Mononuclear cell (primary cell): Measurements from ENCODE around the gene IKZF1. TPM values are rescaled to one million over a fixed set of nuclear protein-coding genes. Genes with fewer than 3 reads are reported as not detected.

Experiments
- H3K27me3 ChIP-seq: 2 replicates; pipeline ENCODE4 v1.6.0; 2011; ENCODE audit warnings: low read length, control low read depth; ENCODE audit not compliant: insufficient read depth
- H3K4me1 ChIP-seq: 2 replicates; pipeline ENCODE4 v1.5.1; 2011; ENCODE audit warnings: mild to moderate bottlenecking, low read length, control low read depth; ENCODE audit not compliant: insufficient read depth
- H3K4me3 ChIP-seq: 2 replicates; pipeline ENCODE4 v1.5.1; 2011; ENCODE audit warnings: mild to moderate bottlenecking, low read length, moderate library complexity
- H3K9me3 ChIP-seq: 2 replicates; pipeline ENCODE4 v1.5.1; 2011; ENCODE audit warnings: low read depth, mild to moderate bottlenecking, control low read depth, low read length
- total RNA-seq: library from RNA; depleted of rRNA; stranded (reverse); fragments of >200 nt; gene quantifications from one replicate; pipeline ENCODE4 v1.2.3, GENCODE V29; 2012

IKZF1 gene
- total RNA-seq, 1 donor: 231 TPM

GRCh38 chr7:50399635-50400034 lies 95.1 kb downstream of the IKZF1 start:
- no peaks in the 10 kb centered on the region for H3K27me3 ChIP-seq
- H3K9me3 ChIP-seq: no peaks in the 10 kb centered on the region
- no peak overlapping the region for H3K4me3 ChIP-seq
- H3K4me1 ChIP-seq: peaks cover 39% of the 10 kb centered on the region

DNA sequence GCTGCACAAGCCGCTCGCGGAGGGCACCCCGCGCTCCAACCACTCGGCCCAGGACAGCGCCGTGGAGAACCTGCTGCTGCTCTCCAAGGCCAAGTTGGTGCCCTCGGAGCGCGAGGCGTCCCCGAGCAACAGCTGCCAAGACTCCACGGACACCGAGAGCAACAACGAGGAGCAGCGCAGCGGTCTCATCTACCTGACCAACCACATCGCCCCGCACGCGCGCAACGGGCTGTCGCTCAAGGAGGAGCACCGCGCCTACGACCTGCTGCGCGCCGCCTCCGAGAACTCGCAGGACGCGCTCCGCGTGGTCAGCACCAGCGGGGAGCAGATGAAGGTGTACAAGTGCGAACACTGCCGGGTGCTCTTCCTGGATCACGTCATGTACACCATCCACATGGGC lies 95.6 kb downstream of the IKZF1 start:
- Histone ChIP-seq H3K4me3 (no peak overlapping the region), H3K4me1 (peaks cover 43% of the 10 kb centered on the region), H3K9me3 (no peaks in the 10 kb centered on the region), H3K27me3 (no peaks in the 10 kb centered on the region)

- no peaks in the 10 kb centered on the region for H3K9me3 ChIP-seq
- no peak overlapping the region for H3K4me3 ChIP-seq
- H3K4me1 ChIP-seq: peaks cover 62% of the 10 kb centered on the region
Observed at GRCh38 chr7:50404392-50404791, 99.9 kb downstream of the IKZF1 start.

GRCh38 chr7:50405221-50405620 lies 100.7 kb downstream of the IKZF1 start:
- no peaks in the 10 kb centered on the region for H3K9me3 ChIP-seq
- no peaks in the 10 kb centered on the region for H3K27me3 ChIP-seq
- H3K4me1 ChIP-seq: peaks cover 70% of the 10 kb centered on the region
- H3K4me3 ChIP-seq: no peak overlapping the region

More at GRCh38 chr7:50404392-50404791, 99.9 kb downstream of the IKZF1 start:
- no peaks in the 10 kb centered on the region for H3K27me3 ChIP-seq

DNA sequence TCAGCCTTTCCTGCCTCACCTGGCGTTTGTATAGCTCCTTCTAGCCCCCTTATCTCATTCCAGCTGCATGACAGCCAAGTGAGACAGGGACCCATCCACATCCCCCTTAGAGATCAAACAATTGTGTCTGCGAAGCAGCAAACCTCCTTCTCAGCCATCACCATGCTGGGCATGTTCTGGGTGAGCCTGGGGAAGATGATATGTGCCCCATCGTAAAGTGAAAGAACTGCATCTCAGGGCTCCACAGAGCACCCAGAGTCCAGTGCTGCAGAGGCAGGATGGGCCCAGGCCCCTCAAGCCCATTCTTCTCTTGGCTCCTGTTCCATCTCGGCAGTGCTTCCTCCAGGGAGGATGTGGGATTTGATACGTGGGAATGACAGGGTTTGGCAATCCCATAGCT lies 102.4 kb downstream of the IKZF1 start:
- Histone ChIP-seq H3K4me3 (no peak overlapping the region), H3K4me1 (peaks cover 85% of the 10 kb centered on the region), H3K9me3 (no peaks in the 10 kb centered on the region), H3K27me3 (no peaks in the 10 kb centered on the region)

- H3K4me1 ChIP-seq: peaks cover 98% of the 10 kb centered on the region
Observed at GRCh38 chr7:50409856-50410745, 105.6 kb downstream of the IKZF1 start.

DNA sequence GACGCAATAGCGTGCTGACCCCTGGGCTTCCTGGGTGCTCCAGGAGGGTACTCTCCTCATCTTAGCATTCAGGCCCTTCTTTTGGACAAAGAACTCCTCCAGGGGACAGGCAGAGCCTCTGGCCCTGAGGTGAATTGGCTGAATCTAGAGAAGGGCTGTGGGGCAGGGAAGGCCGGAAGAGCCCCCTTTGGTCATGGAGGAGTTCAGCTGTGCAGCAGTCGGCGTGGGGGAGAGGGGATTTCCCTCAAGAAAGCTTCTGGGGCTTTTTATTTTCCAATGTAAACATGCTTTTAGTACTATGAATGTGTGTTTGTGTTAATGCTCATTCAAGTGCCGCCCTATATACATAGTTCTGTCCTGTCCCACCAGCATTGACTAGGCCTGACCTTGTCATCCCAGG lies 106.8 kb downstream of the IKZF1 start:
- Histone ChIP-seq H3K4me3 (no peak overlapping the region), H3K4me1 (peaks cover 98% of the 10 kb centered on the region), H3K9me3 (no peaks in the 10 kb centered on the region), H3K27me3 (no peaks in the 10 kb centered on the region)

More at GRCh38 chr7:50409856-50410745, 105.6 kb downstream of the IKZF1 start:
- Histone ChIP-seq H3K27me3 (no peaks in the 10 kb centered on the region), H3K9me3 (no peaks in the 10 kb centered on the region), H3K4me3 (no peak overlapping the region)

DNA sequence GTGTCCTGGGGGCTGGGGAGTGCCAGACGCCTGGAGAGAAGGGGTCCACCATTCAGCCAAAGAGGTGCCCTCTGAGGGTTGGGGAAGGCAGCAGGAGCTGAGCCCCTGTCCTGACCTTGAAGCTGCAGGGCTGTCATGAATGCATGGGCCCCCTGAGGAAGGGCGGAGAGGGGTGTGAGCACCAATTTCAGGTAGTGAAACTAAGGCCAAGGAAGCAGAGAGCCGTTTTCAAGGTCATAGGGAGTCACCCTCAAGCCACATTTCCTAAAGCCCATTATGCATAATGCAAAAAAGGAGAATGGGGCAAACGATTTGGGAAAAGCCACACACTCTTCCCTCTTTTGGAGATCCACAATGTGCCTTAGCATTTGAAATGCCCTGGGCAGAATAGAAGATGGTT lies 108.5 kb downstream of the IKZF1 start:
- peaks cover 98% of the 10 kb centered on the region for H3K4me1 ChIP-seq
- no peaks in the 10 kb centered on the region for H3K27me3 ChIP-seq
- H3K9me3 ChIP-seq: no peaks in the 10 kb centered on the region
- H3K4me3 ChIP-seq: no peak overlapping the region

GRCh38 chr7:50413561-50413960 lies 109.0 kb downstream of the IKZF1 start:
- Histone ChIP-seq H3K4me3 (no peak overlapping the region), H3K27me3 (no peaks in the 10 kb centered on the region), H3K9me3 (no peaks in the 10 kb centered on the region), H3K4me1 (peaks cover 98% of the 10 kb centered on the region)

DNA sequence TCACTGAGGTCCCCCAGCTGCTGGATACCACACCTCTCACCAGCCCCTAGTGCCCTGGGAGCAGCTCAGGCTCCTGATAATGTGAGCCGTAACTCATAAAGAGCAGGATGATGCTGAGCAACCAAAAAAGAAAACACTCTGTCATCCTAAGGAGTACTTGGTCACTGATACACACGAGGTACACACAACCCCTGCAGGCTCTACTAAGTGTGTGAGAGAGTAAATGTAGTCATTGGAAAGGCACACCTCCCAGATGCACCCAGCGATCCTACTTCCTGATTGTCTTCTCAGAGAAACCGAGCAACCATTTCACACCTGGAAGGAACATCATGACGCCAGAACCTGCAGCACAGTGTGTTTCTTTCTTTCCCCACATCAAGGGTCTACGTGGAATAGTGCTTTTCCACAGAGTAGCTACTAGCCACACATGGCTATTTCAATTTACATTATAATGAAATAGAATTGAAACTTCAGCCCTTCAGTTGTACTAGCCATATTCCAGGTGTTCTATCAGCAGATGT lies 111.4 kb downstream of the IKZF1 start:
- no peak overlapping the region for H3K4me3 ChIP-seq
- no peaks in the 10 kb centered on the region for H3K27me3 ChIP-seq
- H3K4me1 ChIP-seq: peaks cover 75% of the 10 kb centered on the region
- no peaks in the 10 kb centered on the region for H3K9me3 ChIP-seq

DNA sequence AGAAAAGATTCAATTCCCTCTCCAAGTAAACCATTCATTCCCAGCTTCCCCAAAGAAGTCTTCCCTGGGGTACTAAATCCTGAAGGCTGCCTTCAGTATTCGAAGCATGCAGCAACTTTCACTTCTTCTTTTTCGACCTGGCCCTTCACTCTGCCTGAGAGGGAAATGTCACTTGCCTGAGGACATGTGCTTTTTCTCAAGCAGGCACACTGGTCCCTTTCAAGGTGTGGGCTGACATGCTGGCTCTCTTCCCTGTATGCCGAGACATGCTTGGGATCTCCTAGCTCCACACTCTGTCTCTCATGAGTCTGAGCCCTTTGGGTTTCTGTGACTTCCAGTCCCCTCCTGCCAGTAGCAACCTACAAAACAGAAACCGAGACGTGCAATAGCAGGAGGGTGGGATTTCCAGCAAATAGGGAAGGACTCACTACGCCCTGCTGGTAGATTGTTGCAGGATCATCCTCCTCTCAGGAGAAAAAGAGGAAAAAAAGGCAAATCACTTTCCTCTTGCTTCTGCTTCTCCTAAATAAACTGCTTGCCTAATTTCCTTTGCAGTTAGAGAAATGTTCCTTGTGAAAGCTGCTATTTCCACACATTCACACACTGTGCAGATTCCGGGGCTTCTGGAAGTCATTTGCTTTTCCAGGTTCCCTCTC lies 112.1 kb downstream of the IKZF1 start:
- no peaks in the 10 kb centered on the region for H3K9me3 ChIP-seq
- no peak overlapping the region for H3K4me3 ChIP-seq
- no peaks in the 10 kb centered on the region for H3K27me3 ChIP-seq
- peaks cover 67% of the 10 kb centered on the region for H3K4me1 ChIP-seq

DNA sequence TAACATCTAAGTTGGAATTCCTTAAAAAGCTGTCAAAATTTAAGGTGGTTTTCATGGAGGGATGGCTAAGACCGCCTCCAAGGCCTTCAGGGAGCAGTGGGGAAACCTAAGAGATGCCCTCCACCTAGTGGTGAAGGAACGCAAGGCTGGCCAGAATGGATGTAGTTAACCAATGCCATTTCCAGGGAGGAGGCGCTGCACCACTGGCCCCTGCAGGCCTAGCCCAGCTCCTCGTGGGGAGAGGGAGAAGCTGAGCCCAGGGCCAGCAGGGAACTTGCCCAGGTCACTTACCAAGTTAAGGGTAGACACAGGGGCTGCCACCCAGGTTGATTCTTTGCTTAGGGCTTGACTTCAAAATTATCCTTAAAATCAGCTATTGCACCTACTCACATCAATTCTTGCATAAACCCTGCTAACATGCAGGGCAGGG lies 113.6 kb downstream of the IKZF1 start:
- Histone ChIP-seq H3K4me3 (no peak overlapping the region), H3K27me3 (no peaks in the 10 kb centered on the region), H3K4me1 (peaks cover 53% of the 10 kb centered on the region), H3K9me3 (no peaks in the 10 kb centered on the region)

- H3K4me3 ChIP-seq: no peak overlapping the region
- peaks cover 47% of the 10 kb centered on the region for H3K4me1 ChIP-seq
- H3K9me3 ChIP-seq: no peaks in the 10 kb centered on the region
- no peaks in the 10 kb centered on the region for H3K27me3 ChIP-seq
Observed at GRCh38 chr7:50418526-50419290, 114.2 kb downstream of the IKZF1 start.

GRCh38 chr7:50421043-50421442 lies 116.5 kb downstream of the IKZF1 start:
- peaks cover 25% of the 10 kb centered on the region for H3K4me1 ChIP-seq
- no peaks in the 10 kb centered on the region for H3K9me3 ChIP-seq
- H3K4me3 ChIP-seq: no peak overlapping the region
- no peaks in the 10 kb centered on the region for H3K27me3 ChIP-seq

- H3K27me3 ChIP-seq: no peaks in the 10 kb centered on the region
- no peak overlapping the region for H3K4me3 ChIP-seq
- no peaks in the 10 kb centered on the region for H3K9me3 ChIP-seq
- H3K4me1 ChIP-seq: peaks cover 7% of the 10 kb centered on the region
Observed at GRCh38 chr7:50422858-50423257, 118.3 kb downstream of the IKZF1 start.
